Measurements from ENCODE around the gene PDPR. TPM values are rescaled to one million over a fixed set of nuclear protein-coding genes. Genes with fewer than 3 reads are reported as not detected.
"Not testable (repeated sequence)": the region's sequence is repeated elsewhere in the genome, so short reads cannot be mapped to it uniquely, and the experiment has no call there.

Gene PDPR
- total RNA-seq, 1 donor from 2014 or later = 37.5 TPM

DNA sequence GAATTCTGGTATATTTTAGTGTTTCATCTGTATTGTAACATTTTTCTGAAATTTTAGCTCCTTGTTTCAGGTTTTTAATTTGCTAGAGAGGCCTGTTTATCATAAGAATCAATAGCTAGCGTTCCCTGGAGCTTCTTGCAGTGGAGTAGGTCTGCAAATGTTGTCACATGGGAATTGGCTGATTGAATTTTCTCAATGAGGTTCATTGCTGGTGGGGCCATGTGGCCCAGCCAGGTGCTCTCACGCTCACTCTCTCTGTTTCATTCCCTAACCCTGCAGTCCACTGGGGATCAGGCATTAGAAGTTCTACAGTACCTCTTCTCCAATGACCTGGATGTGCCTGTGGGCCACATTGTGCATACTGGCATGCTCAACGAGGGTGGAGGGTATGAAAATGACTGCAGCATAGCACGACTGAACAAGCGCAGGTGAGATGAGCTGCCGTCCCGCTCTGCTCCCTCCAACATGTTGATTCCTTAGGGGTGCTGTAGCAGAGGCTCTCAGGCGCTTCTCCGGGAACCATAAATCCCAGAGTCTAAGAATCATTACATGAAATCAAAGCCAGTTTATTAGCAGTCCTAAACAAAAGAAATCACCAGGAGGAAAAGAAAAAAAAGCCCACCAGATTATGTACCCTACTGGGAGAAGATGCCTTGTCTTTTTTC is 29.2 kb downstream of the PDPR start:
- peaks cover 66% of the 10 kb centered on the region for H3K36me3 Mint-ChIP-seq (ENCODE audit: low read depth)
- H3K27ac Mint-ChIP-seq; H3K9me3 Mint-ChIP-seq; H3K4me1 Mint-ChIP-seq (ENCODE audit: low read depth); intact Hi-C loops (cut with micrococcal nuclease); H3K27me3 Mint-ChIP-seq (ENCODE audit: low read depth); DNase-seq (ENCODE audit: low spot score); H3K4me3 Mint-ChIP-seq (ENCODE audit: low read depth): not testable (repeated sequence)

DNA sequence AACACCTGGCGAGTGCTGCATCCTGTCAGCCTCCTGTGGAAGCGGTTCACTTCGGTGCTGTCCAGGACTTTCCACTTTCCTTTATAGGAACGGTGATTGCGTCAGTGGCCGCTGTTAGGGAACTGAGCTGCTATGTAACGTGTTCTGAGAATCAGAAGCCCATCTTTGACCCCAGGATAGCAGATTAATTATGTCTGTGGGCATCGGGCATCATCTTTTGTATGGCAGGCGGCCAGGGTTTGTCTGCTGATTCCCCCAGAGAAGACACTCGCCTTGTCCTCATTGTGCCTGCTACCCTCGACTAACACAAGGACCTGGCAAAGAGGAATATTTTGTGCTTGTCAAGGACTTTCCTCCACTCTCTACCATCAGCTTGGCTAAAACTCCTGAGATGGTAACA is 33.7 kb downstream of the PDPR start:
- H3K4me3 Mint-ChIP-seq (ENCODE audit: low read depth); H3K27ac Mint-ChIP-seq; H3K27me3 Mint-ChIP-seq (ENCODE audit: low read depth); H3K9me3 Mint-ChIP-seq; H3K4me1 Mint-ChIP-seq (ENCODE audit: low read depth); DNase-seq (ENCODE audit: low spot score); intact Hi-C loops (cut with micrococcal nuclease): not testable (repeated sequence)
- H3K36me3 Mint-ChIP-seq (ENCODE audit: low read depth) = peaks cover 66% of the 10 kb centered on the region

DNA sequence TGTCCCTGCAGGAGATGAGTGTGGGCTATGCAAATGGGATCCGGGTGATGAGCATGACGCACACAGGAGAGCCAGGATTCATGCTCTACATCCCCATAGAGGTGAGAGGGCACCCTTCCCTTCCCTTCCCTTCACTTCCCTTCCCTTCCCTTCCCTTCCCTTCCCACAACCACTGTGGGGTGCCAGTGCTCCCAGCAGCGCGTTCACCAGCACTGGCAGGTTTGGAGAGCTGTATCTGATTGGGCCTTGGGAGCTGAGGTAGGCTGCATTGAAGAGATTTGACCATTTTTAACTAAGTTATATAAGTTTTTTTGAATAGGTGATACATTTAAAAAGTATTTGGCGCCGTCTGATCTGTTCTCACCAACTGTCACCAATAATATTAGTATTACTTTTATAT is 34.3 kb downstream of the PDPR start:
- H3K9me3 Mint-ChIP-seq; DNase-seq (ENCODE audit: low spot score); H3K4me1 Mint-ChIP-seq (ENCODE audit: low read depth); intact Hi-C loops (cut with micrococcal nuclease); H3K4me3 Mint-ChIP-seq (ENCODE audit: low read depth); H3K27ac Mint-ChIP-seq; H3K27me3 Mint-ChIP-seq (ENCODE audit: low read depth): not testable (repeated sequence)
- peaks cover 68% of the 10 kb centered on the region for H3K36me3 Mint-ChIP-seq (ENCODE audit: low read depth)

DNA sequence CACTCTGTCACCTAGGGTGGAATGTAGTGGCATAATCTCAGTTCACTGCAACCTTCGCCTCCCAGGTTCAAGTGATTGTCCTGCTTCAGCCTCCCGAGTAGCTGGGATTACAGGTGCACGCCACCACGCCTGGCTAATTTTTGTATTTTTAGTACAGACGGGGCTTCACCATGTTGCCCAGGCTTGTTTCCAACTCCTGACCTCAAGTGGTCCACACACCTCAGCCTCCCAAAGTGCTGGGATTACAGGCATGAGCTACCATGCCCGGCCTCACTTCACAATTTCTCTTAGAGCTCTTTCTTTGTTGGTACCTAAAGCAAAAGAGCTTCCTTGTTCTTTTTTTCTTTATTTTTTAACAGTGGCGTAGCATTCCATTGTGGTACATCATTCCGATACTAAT is 35.2 kb downstream of the PDPR start:
- DNase-seq (ENCODE audit: low spot score); H3K9me3 Mint-ChIP-seq; H3K27ac Mint-ChIP-seq; intact Hi-C loops (cut with micrococcal nuclease); H3K4me1 Mint-ChIP-seq (ENCODE audit: low read depth); H3K27me3 Mint-ChIP-seq (ENCODE audit: low read depth); H3K4me3 Mint-ChIP-seq (ENCODE audit: low read depth): not testable (repeated sequence)
- H3K36me3 Mint-ChIP-seq (ENCODE audit: low read depth) = peaks cover 70% of the 10 kb centered on the region

DNA sequence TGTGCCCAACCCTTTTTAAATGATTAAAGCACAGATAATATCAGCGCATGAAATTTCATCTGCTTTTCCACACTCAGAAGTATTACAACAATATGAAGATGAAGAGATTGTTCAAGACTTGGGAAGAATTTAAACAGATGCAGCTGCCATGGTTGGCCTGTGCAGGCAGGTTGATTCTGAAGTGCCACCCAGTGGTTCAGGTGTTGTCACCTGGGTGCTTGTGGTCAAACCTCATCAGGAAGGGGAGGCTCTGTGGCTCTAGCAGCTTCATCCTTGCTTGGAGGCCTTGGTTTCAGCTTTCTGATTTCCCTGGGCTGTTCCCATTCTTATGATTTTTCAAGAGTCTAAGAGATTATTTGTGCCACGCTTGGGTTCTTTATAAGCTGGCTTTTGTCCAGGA is 37.3 kb downstream of the PDPR start:
- Mint-ChIP-seq H3K36me3 (ENCODE audit: low read depth) (peaks cover 62% of the 10 kb centered on the region), H3K27me3 (ENCODE audit: low read depth) (no peaks in the 10 kb centered on the region), H3K9me3 (no peaks in the 10 kb centered on the region), H3K27ac (no peak overlapping the region), H3K4me1 (ENCODE audit: low read depth) (no peaks in the 10 kb centered on the region), H3K4me3 (ENCODE audit: low read depth) (no peak overlapping the region)
- no peak for DNase-seq (ENCODE audit: low spot score)
- intact Hi-C loops (cut with micrococcal nuclease) = no loop called here

DNA sequence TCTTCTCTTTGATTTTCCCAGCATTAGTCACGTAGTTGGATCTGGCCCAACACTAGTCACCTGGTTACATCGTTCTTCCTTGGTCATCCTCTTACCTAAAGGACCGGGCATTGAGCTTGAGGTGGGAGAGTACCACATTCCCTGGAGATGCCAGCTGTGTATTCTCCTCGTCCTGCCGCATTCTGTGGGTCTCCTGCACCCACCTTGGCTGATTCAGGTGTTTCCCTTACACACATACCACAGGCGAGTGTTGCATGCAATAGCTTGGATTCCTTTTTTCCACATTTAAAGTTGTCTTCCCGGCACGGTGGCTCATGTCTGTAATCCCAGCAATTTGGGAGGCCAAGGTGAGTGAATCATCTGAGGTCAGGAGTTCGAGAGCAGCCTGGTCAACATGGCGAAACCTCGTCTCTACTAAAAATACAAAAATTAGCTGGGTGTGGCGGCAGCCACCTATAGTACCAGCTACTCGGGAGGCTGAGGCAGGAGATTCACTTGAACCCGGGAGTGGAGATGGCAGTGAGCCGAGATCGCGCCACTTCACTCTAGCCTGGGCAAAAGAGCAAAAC is 37.9 kb downstream of the PDPR start:
- H3K27me3 Mint-ChIP-seq (ENCODE audit: low read depth) = no peaks in the 10 kb centered on the region
- no peak overlapping the region for H3K4me3 Mint-ChIP-seq (ENCODE audit: low read depth)
- H3K4me1 Mint-ChIP-seq (ENCODE audit: low read depth) = no peaks in the 10 kb centered on the region
- no peak for DNase-seq (ENCODE audit: low spot score)
- intact Hi-C loops (cut with micrococcal nuclease) = no loop called here
- peaks cover 62% of the 10 kb centered on the region for H3K36me3 Mint-ChIP-seq (ENCODE audit: low read depth)
- no peaks in the 10 kb centered on the region for H3K9me3 Mint-ChIP-seq
- H3K27ac Mint-ChIP-seq = no peak overlapping the region

DNA sequence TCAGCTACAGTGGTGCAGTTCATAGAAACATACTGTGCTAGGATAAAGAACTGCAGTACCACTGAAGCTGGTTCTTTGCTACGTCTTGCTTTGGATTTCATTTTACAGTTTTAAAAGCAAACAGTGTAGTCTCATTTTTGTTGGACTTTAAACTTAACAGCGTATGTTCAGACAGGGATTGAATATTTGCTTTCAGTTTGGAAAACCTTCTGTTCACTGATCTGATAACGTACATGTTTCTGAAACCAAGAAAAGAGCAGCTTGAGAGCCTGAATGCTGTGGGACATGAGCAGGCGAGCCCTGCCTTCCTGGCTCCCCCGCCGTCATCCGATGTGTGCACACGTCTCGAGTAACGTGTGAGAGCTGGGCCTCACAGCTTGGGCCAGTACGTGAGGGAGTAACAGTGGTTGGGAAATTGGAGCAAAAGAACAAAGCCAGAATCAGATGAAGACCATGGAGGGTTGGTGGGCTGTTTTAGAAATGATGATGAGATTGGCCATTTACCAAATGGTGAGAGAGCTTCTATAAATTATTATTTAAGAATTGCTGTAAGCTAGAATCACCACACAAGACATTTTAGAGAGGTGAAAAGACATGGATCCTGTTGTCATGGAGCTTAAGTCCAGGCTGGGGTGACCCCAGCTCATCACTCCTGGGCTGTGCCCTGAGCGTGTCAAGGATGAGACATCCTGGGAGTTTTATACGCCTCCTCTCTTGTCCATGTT is 38.6 kb downstream of the PDPR start:
- DNase-seq (ENCODE audit: low spot score) = no peak
- Mint-ChIP-seq H3K9me3 (no peaks in the 10 kb centered on the region), H3K4me3 (ENCODE audit: low read depth) (no peak overlapping the region), H3K4me1 (ENCODE audit: low read depth) (no peaks in the 10 kb centered on the region), H3K36me3 (ENCODE audit: low read depth) (peaks cover 60% of the 10 kb centered on the region), H3K27ac (no peak overlapping the region), H3K27me3 (ENCODE audit: low read depth) (no peaks in the 10 kb centered on the region)
- intact Hi-C loops (cut with micrococcal nuclease) = no loop called here

DNA sequence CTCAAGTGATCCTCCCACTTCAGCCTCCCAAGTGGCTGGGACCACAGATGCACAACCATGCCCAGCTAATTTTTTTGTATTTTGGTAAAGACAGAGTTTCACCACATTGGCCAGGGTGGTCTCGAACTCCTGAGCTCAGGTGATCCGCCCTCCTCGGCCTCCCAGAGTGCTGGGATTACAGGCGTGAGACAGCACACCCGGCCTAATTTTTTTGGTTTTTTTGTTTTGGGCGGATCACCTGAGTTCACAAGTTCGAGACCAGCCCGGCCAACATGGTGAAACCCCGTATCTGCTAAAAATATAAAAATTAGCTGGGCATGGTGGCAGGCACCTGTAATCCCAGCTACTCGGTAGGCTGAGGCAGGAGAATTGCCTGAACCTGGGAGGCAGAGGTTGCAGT is 40.6 kb downstream of the PDPR start:
- DNase-seq (ENCODE audit: low spot score); H3K4me3 Mint-ChIP-seq (ENCODE audit: low read depth); H3K4me1 Mint-ChIP-seq (ENCODE audit: low read depth); H3K9me3 Mint-ChIP-seq; H3K27ac Mint-ChIP-seq; intact Hi-C loops (cut with micrococcal nuclease); H3K27me3 Mint-ChIP-seq (ENCODE audit: low read depth): not testable (repeated sequence)
- peaks cover 44% of the 10 kb centered on the region for H3K36me3 Mint-ChIP-seq (ENCODE audit: low read depth)

DNA sequence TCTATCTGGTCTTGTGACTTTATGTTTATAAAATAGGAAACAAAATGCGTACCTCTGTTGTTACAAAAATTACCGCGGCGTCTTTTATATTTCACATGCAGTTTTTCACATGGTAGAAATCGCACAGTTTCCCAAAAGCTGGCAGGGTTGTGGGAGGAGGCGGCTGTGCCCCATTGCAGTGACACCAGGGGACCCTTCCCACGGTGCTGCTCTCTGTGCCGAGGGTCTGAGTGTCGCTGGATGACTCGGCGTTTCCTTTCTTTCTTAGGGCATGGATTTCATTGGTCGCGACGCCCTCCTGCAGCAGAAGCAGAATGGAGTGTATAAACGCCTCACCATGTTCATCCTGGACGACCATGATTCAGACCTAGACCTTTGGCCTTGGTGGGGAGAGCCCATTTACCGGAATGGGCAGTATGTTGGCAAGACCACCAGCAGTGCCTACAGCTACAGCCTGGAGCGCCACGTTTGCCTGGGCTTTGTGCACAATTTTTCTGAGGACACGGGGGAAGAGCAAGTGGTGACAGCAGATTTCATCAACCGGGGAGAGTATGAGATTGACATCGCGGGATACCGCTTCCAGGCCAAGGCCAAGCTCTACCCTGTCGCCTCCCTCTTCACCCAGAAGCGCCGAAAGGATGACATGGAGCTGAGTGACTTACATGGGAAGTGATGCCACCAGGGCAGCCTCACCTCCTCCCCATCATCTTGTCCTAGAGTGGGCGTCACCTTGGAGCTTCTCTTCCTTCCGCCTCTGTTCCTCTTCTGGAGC is 42.3 kb downstream of the PDPR start:
- Mint-ChIP-seq H3K9me3 (no peaks in the 10 kb centered on the region), H3K27ac (no peak overlapping the region), H3K4me3 (ENCODE audit: low read depth) (no peak overlapping the region), H3K27me3 (ENCODE audit: low read depth) (no peaks in the 10 kb centered on the region), H3K36me3 (ENCODE audit: low read depth) (peaks cover 33% of the 10 kb centered on the region), H3K4me1 (ENCODE audit: low read depth) (no peaks in the 10 kb centered on the region)
- DNase-seq (ENCODE audit: low spot score) = no peak
- intact Hi-C loops (cut with micrococcal nuclease) = no loop called here

DNA sequence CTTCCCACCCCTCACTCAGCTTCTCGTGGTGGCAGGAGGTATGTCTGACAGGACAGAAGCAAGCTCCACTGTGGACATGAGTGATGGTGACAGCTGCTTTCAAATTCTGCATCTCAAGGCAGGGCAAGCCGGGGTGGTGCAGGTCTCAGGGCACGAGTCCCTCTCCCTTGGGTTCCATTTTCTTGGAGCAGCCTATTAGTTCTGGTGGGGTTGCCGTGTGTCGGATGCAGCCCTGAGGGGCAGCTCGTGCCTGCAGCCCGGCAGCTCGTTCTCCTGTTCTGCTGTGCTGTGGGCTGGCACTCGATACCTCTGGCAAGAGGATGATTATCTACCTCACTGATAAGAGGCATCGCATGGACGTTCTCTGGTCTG is 43.0 kb downstream of the PDPR start:
- H3K4me3 Mint-ChIP-seq (ENCODE audit: low read depth) = no peak overlapping the region
- no peak for DNase-seq (ENCODE audit: low spot score)
- no peaks in the 10 kb centered on the region for H3K9me3 Mint-ChIP-seq
- H3K36me3 Mint-ChIP-seq (ENCODE audit: low read depth) = peaks cover 30% of the 10 kb centered on the region
- intact Hi-C loops (cut with micrococcal nuclease) = no loop called here
- H3K27ac Mint-ChIP-seq = no peak overlapping the region
- no peaks in the 10 kb centered on the region for H3K4me1 Mint-ChIP-seq (ENCODE audit: low read depth)
- no peaks in the 10 kb centered on the region for H3K27me3 Mint-ChIP-seq (ENCODE audit: low read depth)

DNA sequence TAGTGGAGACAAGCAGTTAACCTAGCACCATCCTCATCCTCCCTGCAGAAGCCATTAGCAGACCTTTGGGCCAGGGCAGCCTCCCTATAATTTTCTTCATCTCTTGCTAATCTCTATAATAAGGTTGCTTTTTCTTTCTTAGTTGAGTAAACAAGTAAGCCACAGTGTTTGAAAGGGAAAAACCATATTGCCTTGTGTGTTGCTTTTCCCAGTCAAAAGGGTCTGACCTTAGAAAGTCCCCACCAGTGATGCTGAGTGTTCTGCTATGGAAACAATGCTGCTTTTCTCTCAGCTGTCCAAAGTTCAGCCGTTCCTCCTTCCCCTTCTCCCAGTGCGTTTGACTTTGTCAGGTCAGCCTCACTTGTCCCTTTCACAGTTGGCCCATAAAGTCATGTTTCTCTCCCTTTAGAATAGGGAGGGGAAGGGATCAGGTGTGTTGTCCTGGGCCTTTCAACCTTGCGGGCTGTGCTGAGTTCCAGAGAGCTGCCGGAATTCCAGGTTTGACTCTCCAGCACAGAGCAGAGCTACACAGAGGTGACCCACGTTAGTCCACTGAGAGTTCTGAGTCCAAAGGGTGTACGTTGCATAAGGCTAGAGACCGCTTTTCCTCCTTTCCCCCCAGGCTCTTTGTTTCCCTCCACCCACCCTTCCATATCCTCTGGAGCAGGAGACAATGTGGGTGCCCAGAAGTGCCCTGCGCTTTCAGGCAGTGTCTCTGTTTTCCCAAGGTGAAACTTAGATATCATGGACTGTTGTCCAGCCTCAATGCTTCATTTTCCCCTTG is 43.5 kb downstream of the PDPR start:
- no peak for DNase-seq (ENCODE audit: low spot score)
- no peaks in the 10 kb centered on the region for H3K9me3 Mint-ChIP-seq
- intact Hi-C loops (cut with micrococcal nuclease) = no loop called here
- H3K4me3 Mint-ChIP-seq (ENCODE audit: low read depth) = no peak overlapping the region
- no peaks in the 10 kb centered on the region for H3K27me3 Mint-ChIP-seq (ENCODE audit: low read depth)
- H3K27ac Mint-ChIP-seq = no peak overlapping the region
- H3K4me1 Mint-ChIP-seq (ENCODE audit: low read depth) = no peaks in the 10 kb centered on the region
- H3K36me3 Mint-ChIP-seq (ENCODE audit: low read depth) = peaks cover 25% of the 10 kb centered on the region

DNA sequence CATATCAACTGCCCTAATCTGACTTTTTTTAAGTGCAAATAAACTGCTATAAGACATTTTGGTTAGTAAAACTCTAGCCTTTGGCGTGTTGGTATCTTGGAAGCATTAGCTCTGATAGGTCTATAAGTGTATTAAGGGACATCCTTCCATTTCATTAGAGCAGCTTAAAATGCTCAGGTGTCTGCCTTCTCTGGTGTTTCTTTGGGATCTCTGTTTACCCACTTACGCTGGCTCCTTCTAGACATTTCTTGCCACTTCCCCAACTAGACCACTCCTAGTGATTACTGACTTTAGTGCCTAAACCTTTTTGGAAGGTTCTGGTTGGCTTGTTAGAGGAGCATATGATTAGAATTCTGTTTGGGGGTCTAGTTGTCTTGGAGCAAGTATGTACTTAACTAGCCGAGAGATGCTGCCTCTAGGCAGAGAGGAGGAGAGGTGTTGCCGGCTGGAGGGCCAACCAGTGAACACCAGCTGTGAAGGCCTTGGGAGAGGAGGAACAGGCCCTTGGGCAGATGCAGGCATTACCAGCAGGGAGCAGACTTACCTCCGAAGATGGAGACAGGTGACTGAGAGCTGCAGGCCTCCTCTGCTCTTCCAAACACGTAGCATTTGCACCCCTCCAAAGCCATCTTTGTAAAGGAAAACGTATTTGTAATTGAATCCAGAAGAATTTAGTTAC is 44.3 kb downstream of the PDPR start:
- DNase-seq (ENCODE audit: low spot score) = no peak
- Mint-ChIP-seq H3K4me3 (ENCODE audit: low read depth) (no peak overlapping the region), H3K9me3 (no peaks in the 10 kb centered on the region), H3K36me3 (ENCODE audit: low read depth) (peaks cover 18% of the 10 kb centered on the region), H3K27ac (no peak overlapping the region), H3K27me3 (ENCODE audit: low read depth) (no peaks in the 10 kb centered on the region), H3K4me1 (ENCODE audit: low read depth) (no peaks in the 10 kb centered on the region)
- intact Hi-C loops (cut with micrococcal nuclease) = no loop called here
